Right cardiac atrium (tissue), 5 donors: ENCODE measurements around the gene PSMB10. TPM values are rescaled to one million over a fixed set of nuclear protein-coding genes. Genes with fewer than 3 reads are reported as not detected.

Experiments used
- ATAC-seq, 2 donors: fragments of 200-7000 bp; cut with Tn5 transposase; one replicate each; pipeline versions ENCODE4 v1.8.0 to v1.9.1; 2020; ENCODE audit warnings: moderate library complexity in 2 of 2, mild to moderate bottlenecking in 1 of 2
- DNase-seq, 3 donors: peaks; one replicate each; pipeline ENCODE4 v3.0.0-alpha.2; 2020
- H3K27ac ChIP-seq: one replicate; pipeline ENCODE4 v1.5.1; 2013; ENCODE audit warnings: mild to moderate bottlenecking, low read length, control low read depth, moderate library complexity
- H3K27me3 ChIP-seq: one replicate; pipeline ENCODE4 v1.6.1; 2013; ENCODE audit not compliant: control insufficient read depth, insufficient read depth
- H3K4me1 ChIP-seq: one replicate; pipeline ENCODE4 v1.6.1; 2013; ENCODE audit warnings: low read length; ENCODE audit not compliant: control insufficient read depth, insufficient read depth
- H3K4me3 ChIP-seq: one replicate; pipeline ENCODE4 v1.5.1; 2013; ENCODE audit warnings: low read length, control low read depth
- H3K9me3 ChIP-seq: one replicate; pipeline ENCODE4 v1.6.1; 2013; ENCODE audit warnings: low read length; ENCODE audit not compliant: control insufficient read depth
- WGBS: extraction: QIAGEN DNeasy Blood & Tissue Kit; methylation state at CpG from one replicate; pipeline ENCODE4 v1.1.7; 2013; 5-methylcytosine and 5-hydroxymethylcytosine counted together
- intact Hi-C, 4 donors: fragments of 100-400 bp; cut with DNase I; formaldehyde crosslinking; loops; one replicate each; pipeline versions ENCODE4 v1.11.0 to v1.14.0; 2022 to 2023
- polyA plus RNA-seq: library from polyadenylated mRNA; stranded (reverse); fragments of 200-250 nt; gene quantifications from one replicate; pipeline ENCODE4 v1.2.3, GENCODE V29; 2013
- total RNA-seq, 4 donors: library from RNA; stranded (reverse); fragmentation: NEBNext Ultra II Directional; extraction: Animal tissue kit (Norgen Biotek cat#: 25700); gene quantifications; one replicate each; pipeline ENCODE4 v1.2.1, GENCODE V29; 2021
- donor health status: healthy with polysubstance abuse.
- donor health status: DM: no; HTN: yes; CAD: no.
- donor health status: DM: no; HTN: no; CAD: no.
- donor health status: DM: no; HTN: yes; CAD: no; lungs with severe emphysema.
- donor health status: DM: yes; HTN: yes; CAD: no.

The PSMB10 gene
- total and polyA plus RNA-seq, 5 donors, result 49.1 to 92.8 (median 60.6) TPM

GRCh38 chr16:67946966-67947558, 10.4 kb upstream of the PSMB10 start:
- DNase-seq (peak in 2 of 3 donors; percentile 58 to 65), ATAC-seq (no peak)
- Histone ChIP-seq H3K27ac (no peak overlapping the region), H3K4me1 (peaks cover 4% of the 10 kb centered on the region), H3K27me3 (no peaks in the 10 kb centered on the region), H3K9me3 (no peaks in the 10 kb centered on the region), H3K4me3 (no peak overlapping the region)
- intact Hi-C loops, result no loop called here
- 92% methylated on average over 28 of the region's 28 CpGs for WGBS

GRCh38 chr16:67946128-67946569, 9.5 kb upstream of the PSMB10 start:
- H3K4me3 ChIP-seq, result no peak overlapping the region
- 93% methylated on average over 20 of the region's 20 CpGs for WGBS
- no peaks in the 10 kb centered on the region for H3K9me3 ChIP-seq
- DNase-seq (peak in 1 of 3 donors; percentile 65), ATAC-seq (no peak)
- no peaks in the 10 kb centered on the region for H3K27me3 ChIP-seq
- H3K4me1 ChIP-seq, result no peaks in the 10 kb centered on the region
- intact Hi-C loops, result no loop called here
- H3K27ac ChIP-seq, result no peak overlapping the region

GRCh38 chr16:67945392-67945933, 8.8 kb upstream of the PSMB10 start:
- Histone ChIP-seq H3K9me3 (no peaks in the 10 kb centered on the region), H3K4me3 (no peak overlapping the region), H3K4me1 (no peaks in the 10 kb centered on the region), H3K27ac (no peak overlapping the region), H3K27me3 (no peaks in the 10 kb centered on the region)
- 78% methylated on average over 24 of the region's 24 CpGs for WGBS
- ATAC-seq, result no peak
- DNase-seq, result peak in 2 of 3 donors; percentile 54 to 61
- intact Hi-C loops, result no loop called here

GRCh38 chr16:67944690-67945391, 8.2 kb upstream of the PSMB10 start:
- Histone ChIP-seq H3K27me3 (no peaks in the 10 kb centered on the region), H3K27ac (peak overlapping the region; percentile 2), H3K9me3 (no peaks in the 10 kb centered on the region), H3K4me3 (no peak overlapping the region), H3K4me1 (no peaks in the 10 kb centered on the region)
- 86% methylated on average over 24 of the region's 24 CpGs for WGBS
- intact Hi-C loops, result no loop called here
- DNase-seq (peak in 2 of 3 donors; percentile 62 to 66), ATAC-seq (no peak)

DNA sequence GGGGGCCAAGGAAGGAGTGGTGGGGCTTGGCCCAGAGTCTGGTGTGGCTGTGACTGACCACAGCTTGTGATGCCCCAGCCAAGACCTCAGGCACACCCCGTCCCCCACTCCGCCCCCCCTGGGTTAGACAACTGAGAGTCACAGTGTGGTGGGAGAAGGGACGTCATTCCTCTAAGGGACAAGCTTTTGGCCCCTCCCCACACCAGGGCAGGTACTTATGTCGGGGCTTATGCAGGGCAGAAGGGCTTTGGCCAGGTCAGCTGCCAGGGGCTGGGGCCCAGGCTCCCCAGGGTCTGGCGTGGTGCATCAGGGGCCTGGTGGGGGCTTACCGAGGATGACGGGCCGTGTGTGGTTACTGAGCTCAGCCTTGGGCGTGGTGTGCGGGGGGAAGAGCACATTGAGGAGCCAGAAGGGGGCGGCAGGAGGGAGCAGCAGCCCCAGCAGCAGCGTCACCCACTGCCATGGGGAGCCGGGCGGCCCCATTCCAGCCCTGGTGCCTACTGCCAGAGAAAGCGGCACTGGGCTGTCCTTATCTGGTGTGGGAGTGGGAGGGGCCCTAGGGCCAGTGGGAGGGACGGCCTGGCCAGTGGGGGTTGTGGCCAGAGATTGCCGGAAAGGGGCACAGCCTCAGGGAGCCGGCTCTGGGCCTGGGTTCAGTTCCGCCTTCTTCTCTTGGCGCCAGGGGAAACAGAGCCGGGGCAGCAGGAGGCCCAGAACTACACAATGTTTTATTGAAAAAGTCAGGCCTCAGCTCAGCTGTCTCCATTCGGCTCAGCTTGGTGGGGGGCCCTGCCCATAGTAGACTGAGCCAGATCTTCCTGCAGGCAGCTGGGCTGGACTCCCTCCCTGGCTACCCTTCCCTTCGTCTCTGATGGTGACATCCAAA, 7.2 kb upstream of the PSMB10 start, which contains the start of gene LCAT:
Gene LCAT, minus strand, starts transcription at position 502 of the 886 bp plus-strand sequence. Its CDS starts 19 bp downstream, at position 483.
- peak within 1 kb of the TSS; percentile 17 for H3K27ac ChIP-seq
- DNase-seq (peak; percentile 87 to 94 (median 93)), ATAC-seq (peak; percentile 71 to 82)
- H3K4me1 ChIP-seq, result no peaks in the 10 kb centered on the region
- H3K4me3 ChIP-seq, result no peak within 1 kb of the TSS
- H3K27me3 ChIP-seq, result no peaks in the 10 kb centered on the region
- intact Hi-C loops, result no loop called here
- no peaks in the 10 kb centered on the region for H3K9me3 ChIP-seq
- 49% methylated on average over 23 of the region's 23 CpGs for WGBS

GRCh38 chr16:67943256-67943618, 6.6 kb upstream of the PSMB10 start:
- Histone ChIP-seq H3K4me3 (no peak overlapping the region), H3K27me3 (no peaks in the 10 kb centered on the region), H3K4me1 (no peaks in the 10 kb centered on the region), H3K27ac (peak overlapping the region; percentile 17), H3K9me3 (no peaks in the 10 kb centered on the region)
- intact Hi-C loops, result no loop called here
- 81% methylated on average over 6 of the region's 6 CpGs for WGBS
- ATAC-seq, result no peak
- no peak for DNase-seq

DNA sequence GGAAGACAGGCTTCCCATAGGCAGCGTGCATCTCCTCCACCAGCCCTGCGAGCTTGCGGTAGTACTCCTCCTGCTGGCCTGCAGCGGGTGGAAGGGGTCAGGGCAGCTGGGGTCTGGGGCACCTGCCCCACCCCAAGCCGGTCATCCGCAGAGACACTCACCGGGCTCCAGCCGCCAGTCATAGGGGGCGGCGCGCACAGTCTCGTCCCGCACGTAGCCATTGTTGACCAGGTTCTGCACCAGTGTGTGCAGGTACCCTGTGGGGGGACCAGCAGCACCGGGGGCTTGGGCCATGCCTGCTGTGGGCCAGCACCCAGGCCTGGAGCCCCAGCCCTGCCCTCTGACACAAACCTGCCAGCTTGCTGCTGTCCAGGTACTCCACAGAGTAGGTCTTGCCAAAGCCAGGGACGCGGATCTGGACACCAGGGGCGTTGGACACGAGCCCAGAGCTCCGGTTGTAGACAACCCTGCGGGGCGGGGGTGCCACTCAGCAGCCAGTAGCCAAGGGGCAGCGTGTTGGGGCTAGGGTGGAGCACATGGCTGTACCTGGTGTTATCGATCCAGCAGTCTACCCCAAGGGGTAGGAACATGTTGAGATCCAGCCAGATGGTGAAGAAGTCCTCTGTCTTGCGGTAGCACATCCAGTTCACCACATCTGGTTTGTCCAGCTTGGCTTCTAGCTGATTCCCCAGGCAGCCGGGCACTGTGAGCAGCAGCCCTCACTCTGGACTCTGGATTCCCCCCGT, 6.0 kb upstream of the PSMB10 start:
- 80% methylated on average over 27 of the region's 27 CpGs for WGBS
- DNase-seq, result peak in 2 of 3 donors; percentile 70 to 76
- Histone ChIP-seq H3K4me1 (no peaks in the 10 kb centered on the region), H3K9me3 (no peaks in the 10 kb centered on the region), H3K27ac (no peak overlapping the region), H3K4me3 (no peak overlapping the region), H3K27me3 (no peaks in the 10 kb centered on the region)
- intact Hi-C loops, result no loop called here
- peak in 1 of 2 donors; percentile 2 for ATAC-seq

GRCh38 chr16:67942200-67942509, 5.5 kb upstream of the PSMB10 start:
- ATAC-seq, result peak in 1 of 2 donors; percentile 11
- DNase-seq, result no peak
- H3K4me1 ChIP-seq, result peaks cover under 1% of the 10 kb centered on the region
- H3K9me3 ChIP-seq, result no peaks in the 10 kb centered on the region
- 74% methylated on average over 6 of the region's 6 CpGs for WGBS
- no peaks in the 10 kb centered on the region for H3K27me3 ChIP-seq
- no peak overlapping the region for H3K4me3 ChIP-seq
- H3K27ac ChIP-seq, result no peak overlapping the region
- intact Hi-C loops, result no loop called here

GRCh38 chr16:67941469-67942199, 5.0 kb upstream of the PSMB10 start:
- intact Hi-C loops, result no loop called here

More at GRCh38 chr16:67941469-67942199, 5.0 kb upstream of the PSMB10 start:
- ATAC-seq, result no peak
- Histone ChIP-seq H3K27me3 (no peaks in the 10 kb centered on the region), H3K4me3 (no peak overlapping the region), H3K4me1 (peaks cover 4% of the 10 kb centered on the region), H3K27ac (no peak overlapping the region), H3K9me3 (no peaks in the 10 kb centered on the region)
- peak in 1 of 3 donors; percentile 65 for DNase-seq
- WGBS, result 75% methylated on average over 9 of the region's 9 CpGs
